Common myeloid progenitor, CD34-positive (primary cell): ENCODE results near the gene TAF1L.
"Not testable (repeated sequence)": the region's sequence is repeated elsewhere in the genome, so short reads cannot be mapped to it uniquely, and the experiment has no call there.

Experiments
- CTCF ChIA-PET: fragments of 350-600 bp; sonication (Branson Sonifier 250); formaldehyde crosslinking; loops from one replicate; lab custom pipeline; 2021; ENCODE audit warnings: antibody characterized with exemption; lab: Charles Lee
- POLR2A ChIA-PET: fragments of 350-600 bp; sonication (Branson Sonifier 250); formaldehyde crosslinking; loops from one replicate; lab custom pipeline; 2021; ENCODE audit warnings: antibody characterized with exemption; lab: Charles Lee
- DNase-seq, 3 donors: peaks; one replicate each; pipeline versions ENCODE4 v3.0.0 to v3.0.0-alpha.2; 2013
- H3K27ac ChIP-seq, 2 experiments: 1 replicate in 1 of 2; 2 replicates in 1 of 2; pipeline ENCODE4 v1.7.0; 2013; ENCODE audit warnings: inconsistent platforms in 2 of 2, low read length in 2 of 2, mild to moderate bottlenecking in 2 of 2, low read depth in 1 of 2, moderate library complexity in 1 of 2; ENCODE audit not compliant: severe bottlenecking in 2 of 2, insufficient read depth in 1 of 2, poor library complexity in 1 of 2
- H3K27me3 ChIP-seq, 5 experiments: replicated peaks in 2 of 5; 1 replicate in 3 of 5; 2 replicates in 2 of 5; pipeline versions ENCODE4 v1.6.1 to v1.7.0; 2013; ENCODE audit warnings: low read length in 4 of 5, mild to moderate bottlenecking in 2 of 5, moderate library complexity in 2 of 5, inconsistent platforms in 1 of 5; ENCODE audit not compliant: insufficient read depth in 5 of 5, control insufficient read depth in 4 of 5
- H3K36me3 ChIP-seq, 4 experiments: 1 replicate in 2 of 4; 2 replicates in 2 of 4; pipeline versions ENCODE4 v1.6.1 to v1.7.0; 2013; ENCODE audit warnings: low read length in 3 of 4, control low read depth in 1 of 4, mild to moderate bottlenecking in 1 of 4; ENCODE audit not compliant: control insufficient read depth in 4 of 4, insufficient read depth in 4 of 4
- H3K4me1 ChIP-seq, 4 experiments: 1 replicate in 3 of 4; 2 replicates in 1 of 4; pipeline versions ENCODE4 v1.6.1 to v1.7.1; 2013; ENCODE audit warnings: low read length in 3 of 4, mild to moderate bottlenecking in 3 of 4, control low read depth in 1 of 4, inconsistent platforms in 1 of 4, moderate library complexity in 1 of 4; ENCODE audit not compliant: control insufficient read depth in 4 of 4, insufficient read depth in 4 of 4; ENCODE audit errors: control extremely low read depth in 1 of 4
- H3K4me3 ChIP-seq, 7 experiments: 1 replicate in 4 of 7; 2 replicates in 3 of 7; pipeline versions ENCODE4 v1.5.1 to v1.7.0; 2013; ENCODE audit warnings: mild to moderate bottlenecking in 7 of 7, low read length in 6 of 7, moderate library complexity in 6 of 7, inconsistent platforms in 2 of 7, low read depth in 2 of 7, control low read depth in 1 of 7; ENCODE audit not compliant: insufficient read depth in 4 of 7, control insufficient read depth in 1 of 7; ENCODE audit errors: extremely low read depth in 1 of 7
- H3K9me3 ChIP-seq, 5 experiments: 1 replicate in 4 of 5; 2 replicates in 1 of 5; pipeline versions ENCODE4 v1.6.1 to v1.7.1; 2013; ENCODE audit warnings: low read length in 4 of 5, mild to moderate bottlenecking in 2 of 5, inconsistent platforms in 1 of 5, low read depth in 1 of 5, moderate library complexity in 1 of 5; ENCODE audit not compliant: control insufficient read depth in 4 of 5, insufficient read depth in 2 of 5; ENCODE audit errors: control extremely low read depth in 1 of 5
- WGBS: methylation state at CpG from one replicate; pipeline ENCODE4 v1.1.5; 2013; ENCODE audit not compliant: insufficient coverage; 5-methylcytosine and 5-hydroxymethylcytosine counted together

Gene TAF1L

GRCh38 chr9:32663741-32664140 is 28.3 kb upstream of the TAF1L start:
- no peak for DNase-seq
- Histone ChIP-seq H3K4me3 (no peak overlapping the region), H3K36me3 (no peaks in the 10 kb centered on the region), H3K9me3 (peaks cover 0 to 3% (median 0%) of the 10 kb centered on the region in 5 experiments), H3K27me3 (peaks cover 0 to 11% (median 2%) of the 10 kb centered on the region in 5 experiments), H3K4me1 (no peaks in the 10 kb centered on the region), H3K27ac (no peak overlapping the region)
- ChIA-PET POLR2A (no interaction called here), CTCF (no interaction called here)
- WGBS: no CpG with 5 or more reads among the region's 3 CpGs

DNA sequence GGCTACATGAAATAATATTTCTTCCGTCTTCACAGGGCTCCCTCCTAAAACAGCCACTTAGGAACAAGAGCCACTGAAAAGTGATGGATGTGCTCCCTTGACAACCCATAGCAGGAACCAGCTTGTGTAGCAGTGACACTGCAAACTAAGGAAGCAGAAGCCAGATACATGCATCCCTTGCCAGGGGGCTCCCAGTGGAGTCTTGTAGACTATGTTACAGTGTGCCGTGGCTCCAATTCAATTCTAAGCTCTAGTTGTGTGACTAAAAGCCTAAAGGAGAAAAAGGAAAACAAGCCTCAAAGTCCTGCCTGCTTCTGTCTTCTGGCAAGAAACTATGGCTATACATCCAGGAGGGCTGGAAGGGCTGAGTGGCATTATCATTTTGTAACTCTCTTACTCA is 12.2 kb upstream of the TAF1L start:
- ChIA-PET POLR2A (no interaction called here), CTCF (no interaction called here)
- Histone ChIP-seq H3K27me3 (peaks cover 0 to 4% (median 0%) of the 10 kb centered on the region in 5 experiments), H3K27ac (no peak overlapping the region), H3K36me3 (no peaks in the 10 kb centered on the region), H3K4me3 (no peak overlapping the region), H3K9me3 (peaks cover 0 to 8% (median 0%) of the 10 kb centered on the region in 5 experiments), H3K4me1 (no peaks in the 10 kb centered on the region)
- no peak for DNase-seq
- WGBS: 100% methylated on average over 1 of the region's 2 CpGs

DNA sequence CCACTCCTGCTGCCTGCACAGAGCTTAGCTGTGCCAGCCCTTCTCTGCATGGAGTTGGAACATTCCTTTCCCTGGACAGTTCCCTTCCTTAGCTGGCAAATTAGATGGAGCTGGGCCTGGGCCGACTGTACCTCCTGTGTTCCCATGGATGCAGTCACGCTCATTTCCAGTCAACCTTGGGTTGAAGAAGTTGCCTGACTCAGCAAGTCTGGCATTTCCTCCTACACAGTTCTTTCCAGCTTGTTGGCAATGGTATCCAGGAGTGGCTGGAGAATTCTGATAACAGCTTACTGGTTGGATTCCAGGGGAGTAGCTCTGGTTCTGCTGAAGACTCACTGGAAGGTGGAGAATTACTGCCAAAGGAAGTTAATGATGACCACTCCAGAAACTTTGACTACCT is 9.2 kb upstream of the TAF1L start:
- no peaks in the 10 kb centered on the region for H3K36me3 ChIP-seq
- WGBS: no CpG with 5 or more reads among the region's 2 CpGs
- POLR2A ChIA-PET: no interaction called here
- no peaks in the 10 kb centered on the region for H3K4me1 ChIP-seq
- H3K9me3 ChIP-seq: peaks cover 0 to 3% (median 0%) of the 10 kb centered on the region in 5 experiments
- DNase-seq: no peak
- no peak overlapping the region for H3K4me3 ChIP-seq
- no peak overlapping the region for H3K27ac ChIP-seq
- peaks cover 0 to 6% (median 0%) of the 10 kb centered on the region in 5 experiments for H3K27me3 ChIP-seq
- CTCF ChIA-PET: interaction anchor here (0.6 to 1.1 kb wide), 2 partner anchors 134 to 257 kb away, joined by 3 read pairs; no protein-coding TSS in a partner anchor

- H3K4me1 ChIP-seq, DNase-seq, H3K4me3 ChIP-seq, H3K27ac ChIP-seq, H3K27me3 ChIP-seq, CTCF ChIA-PET, H3K9me3 ChIP-seq, H3K36me3 ChIP-seq, POLR2A ChIA-PET: not testable (repeated sequence)
- WGBS: 94% methylated on average over 4 of the region's 5 CpGs
Measured at GRCh38 chr9:32633151-32633550, 2.3 kb downstream of the TAF1L start.

- Histone ChIP-seq H3K4me1 (no peaks in the 10 kb centered on the region), H3K27ac (no peak overlapping the region), H3K9me3 (peaks cover 0 to 5% (median 0%) of the 10 kb centered on the region in 5 experiments), H3K4me3 (no peak overlapping the region), H3K36me3 (no peaks in the 10 kb centered on the region), H3K27me3 (peaks cover 0 to 10% (median 2%) of the 10 kb centered on the region in 5 experiments)
- ChIA-PET POLR2A (no interaction called here), CTCF (no interaction called here)
- no peak for DNase-seq
- WGBS: 85% methylated on average over 8 of the region's 9 CpGs
Measured at GRCh38 chr9:32631991-32632390, 3.5 kb downstream of the TAF1L start.

GRCh38 chr9:32627394-32627954 is 8.0 kb downstream of the TAF1L start:
- no peak overlapping the region for H3K27ac ChIP-seq
- DNase-seq: no peak
- no peaks in the 10 kb centered on the region for H3K36me3 ChIP-seq
- H3K27me3 ChIP-seq: peaks cover 0 to 13% (median 12%) of the 10 kb centered on the region in 5 experiments
- H3K4me3 ChIP-seq: no peak overlapping the region
- CTCF ChIA-PET: no interaction called here
- POLR2A ChIA-PET: no interaction called here
- H3K4me1 ChIP-seq: no peaks in the 10 kb centered on the region
- H3K9me3 ChIP-seq: no peaks in the 10 kb centered on the region

- Histone ChIP-seq H3K9me3 (no peaks in the 10 kb centered on the region), H3K4me3 (no peak overlapping the region), H3K4me1 (no peaks in the 10 kb centered on the region), H3K36me3 (no peaks in the 10 kb centered on the region), H3K27me3 (peaks cover 2 to 18% (median 13%) of the 10 kb centered on the region in 5 experiments), H3K27ac (no peak overlapping the region)
- CTCF ChIA-PET: no interaction called here
- no peak for DNase-seq
- POLR2A ChIA-PET: no interaction called here
- WGBS: 76% methylated on average over 2 of the region's 2 CpGs
Measured at GRCh38 chr9:32625320-32625719, 10.1 kb downstream of the TAF1L start.
